Fibroblast of skin of right quadriceps (primary cell): Measurements from ENCODE around the gene CUL9.

Source experiments
- DNase-seq: peaks from one replicate; pipeline ENCODE4 v3.0.0-alpha.2; 2013

Gene CUL9

DNA sequence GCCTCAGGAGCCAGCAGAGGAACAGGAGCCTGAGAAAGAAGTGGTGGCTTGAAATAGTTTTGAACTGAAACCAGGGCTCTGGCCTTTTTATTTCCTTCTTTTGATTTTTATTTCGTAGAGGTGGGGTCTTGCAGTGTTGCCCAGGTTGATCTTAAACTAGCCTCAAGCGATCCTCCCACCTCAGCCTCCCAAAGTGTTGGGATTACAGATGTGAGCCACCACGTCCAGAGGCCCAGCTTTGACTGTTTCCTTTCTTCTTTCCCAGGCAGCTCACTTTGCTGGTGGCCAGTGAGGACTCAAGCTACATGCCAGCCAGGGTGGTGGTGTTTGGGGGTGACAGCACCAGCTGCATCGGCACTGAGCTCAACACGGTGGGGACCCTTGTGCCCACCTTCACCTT is 20.5 kb downstream of the CUL9 start:
- no peak for DNase-seq

- DNase-seq: no peak
These were observed 21.2 kb downstream of the CUL9 start for GRCh38 chr6:43203029-43203717.

- DNase-seq: no peak
These were observed 21.7 kb downstream of the CUL9 start for GRCh38 chr6:43203718-43204095.

DNA sequence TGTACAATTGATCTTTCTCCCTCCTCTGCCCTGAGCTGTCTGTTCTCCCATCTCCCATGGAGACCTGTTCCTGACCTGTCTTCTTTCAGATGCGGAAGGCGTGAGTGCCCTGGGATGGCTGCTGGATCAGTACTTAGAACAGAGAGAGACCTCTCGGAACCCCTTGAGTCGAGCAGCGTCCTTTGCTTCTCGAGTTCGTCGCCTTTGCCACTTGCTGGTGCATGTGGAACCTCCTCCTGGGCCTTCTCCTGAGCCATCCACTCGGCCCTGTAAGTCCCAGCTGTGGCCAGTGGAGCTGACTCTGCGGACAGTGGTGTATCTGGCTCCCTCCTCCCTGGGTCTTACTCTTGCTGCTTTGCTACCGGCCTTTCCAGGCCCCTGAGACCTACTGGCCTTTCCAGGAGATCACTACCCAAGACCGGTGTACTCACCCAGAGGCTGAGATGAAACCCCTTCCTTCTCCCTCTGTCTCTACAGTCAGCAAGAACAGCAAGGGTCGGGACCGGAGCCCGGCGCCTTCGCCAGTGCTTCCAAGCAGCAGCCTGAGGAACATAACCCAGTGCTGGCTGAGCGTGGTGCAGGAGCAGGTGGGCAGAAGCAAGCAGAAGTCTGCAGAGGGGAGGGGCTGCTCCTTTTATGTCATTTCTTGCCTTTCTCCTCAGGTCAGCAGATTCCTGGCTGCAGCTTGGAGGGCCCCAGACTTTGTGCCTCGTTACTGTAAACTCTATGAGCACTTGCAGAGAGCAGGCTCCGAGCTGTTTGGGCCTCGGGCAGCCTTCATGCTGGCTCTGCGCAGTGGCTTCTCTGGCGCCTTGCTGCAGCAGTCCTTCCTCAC is 22.5 kb downstream of the CUL9 start:
- DNase-seq: no peak

DNA sequence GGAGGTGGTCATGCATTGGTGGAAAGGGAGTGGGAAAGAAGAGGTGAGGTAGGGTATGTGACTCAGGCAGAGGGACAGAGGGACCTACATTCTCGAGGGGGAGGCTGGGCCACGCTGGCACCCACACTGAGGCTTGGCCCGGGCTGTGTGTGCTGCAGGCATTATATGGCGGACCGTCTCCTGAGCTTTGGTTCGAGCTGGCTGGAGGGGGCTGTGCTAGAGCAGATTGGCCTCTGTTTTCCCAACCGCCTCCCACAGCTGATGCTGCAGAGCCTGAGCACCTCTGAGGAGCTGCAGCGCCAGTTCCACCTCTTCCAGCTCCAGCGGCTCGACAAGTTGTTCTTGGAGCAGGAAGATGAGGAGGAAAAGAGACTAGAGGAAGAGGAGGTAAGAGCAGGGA is 23.9 kb downstream of the CUL9 start:
- DNase-seq: no peak

- DNase-seq: no peak
These were observed 25.3 kb downstream of the CUL9 start for GRCh38 chr6:43207286-43207685.

DNA sequence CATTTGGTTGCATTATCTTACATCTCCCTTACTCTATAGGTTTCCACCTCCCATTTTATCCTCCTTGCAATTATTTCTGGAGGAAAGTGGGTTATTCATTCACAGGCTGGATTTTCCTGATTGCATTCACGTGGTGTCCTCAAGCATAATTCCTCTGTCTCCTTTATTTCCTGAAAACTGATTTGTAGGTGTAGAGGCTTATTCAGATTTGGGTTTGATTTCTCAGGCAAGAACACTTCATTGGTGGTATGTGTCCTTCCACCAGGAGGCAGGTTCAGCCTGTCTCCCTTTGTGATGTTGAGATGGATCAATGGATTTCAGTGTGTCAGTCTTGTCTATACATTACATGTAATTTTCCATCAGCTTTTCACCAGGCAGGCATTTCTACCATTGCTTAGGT is 30.0 kb downstream of the CUL9 start:
- DNase-seq: no peak

DNA sequence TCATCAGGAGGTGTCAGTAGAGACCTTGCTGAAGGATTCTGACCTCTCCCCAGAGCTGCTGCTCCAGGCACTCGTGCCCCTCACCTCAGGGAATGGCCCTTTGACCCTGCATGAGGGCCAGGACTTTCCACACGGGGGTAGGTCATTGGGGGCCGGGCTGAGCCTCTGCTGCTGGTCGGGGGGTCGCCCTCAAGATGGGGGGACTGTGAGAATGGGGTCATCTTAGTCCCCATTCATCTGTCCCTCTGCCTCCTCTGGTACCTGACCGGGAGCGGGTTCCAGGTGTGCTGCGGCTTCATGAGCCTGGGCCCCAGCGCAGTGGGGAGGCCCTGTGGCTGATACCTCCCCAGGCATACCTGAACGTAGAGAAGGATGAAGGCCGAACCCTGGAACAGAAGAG is 31.4 kb downstream of the CUL9 start:
- DNase-seq: no peak

- no peak for DNase-seq
These were observed 33.1 kb downstream of the CUL9 start for GRCh38 chr6:43215066-43215465.

- no peak for DNase-seq
These were observed 34.2 kb downstream of the CUL9 start for GRCh38 chr6:43216200-43216599.

- no peak for DNase-seq
These were observed 35.4 kb downstream of the CUL9 start for GRCh38 chr6:43217351-43217750.

DNA sequence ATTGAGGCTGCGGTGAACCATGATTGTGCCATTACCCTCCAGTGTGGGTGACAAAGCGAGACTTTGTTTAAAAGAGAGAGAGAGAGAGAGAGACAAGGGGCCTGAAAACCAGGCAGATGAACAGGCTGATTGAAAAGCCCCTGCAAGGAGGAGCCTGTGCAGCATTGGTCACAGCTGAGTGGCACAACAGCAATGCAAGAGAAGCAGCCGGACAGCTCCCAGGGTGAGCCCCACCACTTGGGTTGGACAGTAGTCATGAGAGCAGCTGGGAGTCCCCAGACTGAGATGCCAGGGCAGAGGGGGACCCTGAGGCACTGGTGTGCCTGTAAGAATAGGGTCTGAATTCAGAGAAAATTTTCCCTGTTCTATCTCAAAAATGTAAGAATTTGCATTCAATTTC is 37.1 kb downstream of the CUL9 start:
- DNase-seq: no peak

DNA sequence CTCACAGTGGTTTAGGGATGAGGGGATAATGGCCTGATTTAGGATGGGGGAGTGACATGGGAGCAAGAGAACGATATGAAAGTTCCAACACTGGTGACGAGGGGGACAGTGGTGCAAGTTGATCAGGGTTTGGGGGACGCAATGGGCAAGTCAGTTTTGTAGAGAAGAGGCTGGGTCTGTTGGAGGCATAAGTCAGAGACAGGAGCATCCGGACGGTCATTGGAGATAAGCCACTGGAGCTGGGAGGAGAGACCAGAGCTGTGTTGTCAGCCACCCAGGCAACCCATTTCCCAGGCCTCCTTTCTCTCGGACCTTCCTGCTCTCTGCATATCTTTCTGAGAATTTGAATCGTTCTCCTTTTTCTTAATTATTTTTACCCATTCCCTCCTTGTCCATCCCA is 37.8 kb downstream of the CUL9 start:
- no peak for DNase-seq

GRCh38 chr6:43220439-43220951 is 38.5 kb downstream of the CUL9 start:
- DNase-seq: no peak

GRCh38 chr6:43221046-43221972 is 39.3 kb downstream of the CUL9 start:
- no peak for DNase-seq

- no peak for DNase-seq
These were observed 40.5 kb downstream of the CUL9 start for GRCh38 chr6:43222418-43223059.

DNA sequence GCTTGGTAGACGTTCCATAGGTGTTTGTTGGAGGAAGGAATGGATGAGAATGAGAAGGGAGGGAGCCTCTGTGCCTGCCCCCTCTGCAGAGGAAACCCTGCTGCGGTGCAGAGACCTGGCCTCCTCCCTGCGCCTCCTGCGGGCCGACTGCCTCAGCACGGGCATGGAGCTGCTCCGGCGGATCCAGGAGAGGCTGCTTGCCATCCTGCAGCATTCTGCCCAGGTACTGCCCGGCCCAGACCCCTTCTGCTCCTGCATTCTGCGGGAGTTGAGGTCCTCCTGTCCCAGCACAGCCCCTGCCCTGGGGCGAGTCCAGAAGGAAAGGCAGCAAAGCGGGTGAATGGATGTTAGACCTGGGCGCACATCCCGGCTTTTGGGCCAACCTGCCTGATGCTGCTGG is 41.2 kb downstream of the CUL9 start:
- no peak for DNase-seq

- DNase-seq: no peak
These were observed 44.3 kb downstream of the CUL9 start for GRCh38 chr6:43226192-43226851.

DNA sequence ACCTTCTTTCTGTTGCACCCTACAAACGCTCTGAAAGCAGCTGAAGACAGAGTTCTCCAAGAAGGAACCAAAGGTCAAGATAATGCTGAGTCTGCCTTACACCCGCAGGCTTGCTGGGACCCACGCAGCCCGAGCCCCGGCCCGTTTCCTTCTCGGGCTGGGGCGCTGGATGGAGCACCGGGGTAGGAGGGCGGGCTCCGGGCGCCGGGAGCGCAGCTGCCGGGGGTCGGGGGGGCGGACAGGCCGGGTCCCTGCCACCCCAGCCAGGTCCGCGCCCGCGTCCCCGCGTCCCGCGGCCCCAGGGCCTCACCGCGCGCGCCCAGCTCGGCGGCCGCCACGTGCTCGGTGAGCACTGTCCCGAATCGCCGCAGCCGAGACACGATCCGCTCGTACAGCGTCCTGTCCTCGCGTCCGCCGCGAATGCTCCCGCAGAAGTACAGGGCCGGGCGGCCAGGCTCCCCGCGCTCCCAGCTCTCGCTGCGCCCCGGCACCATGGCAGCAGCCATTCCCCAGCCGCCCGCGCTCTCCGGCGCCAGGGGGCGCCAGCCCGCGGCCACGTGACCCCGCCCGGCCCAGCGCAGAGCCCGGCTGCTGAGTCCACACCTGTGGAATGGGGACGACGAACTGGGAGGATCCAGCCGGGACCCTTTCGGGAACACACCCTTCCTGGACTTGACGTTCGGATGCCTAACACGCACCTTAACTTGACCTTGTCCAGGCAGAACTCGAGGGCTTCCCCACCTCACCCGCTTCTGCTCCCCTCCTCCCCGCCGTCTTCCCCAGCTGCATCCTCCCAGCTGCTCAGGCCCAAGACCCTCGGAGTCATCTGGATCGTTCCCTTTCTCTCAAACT is 47.2 kb downstream of the CUL9 start, which contains the start of gene DNPH1:
Gene DNPH1 (minus strand): TSS at position 531 of the 852 bp plus-strand sequence. CDS start 25 bp downstream, at position 506.
- peak; percentile 63 for DNase-seq

- DNase-seq: no peak
These were observed 48.0 kb downstream of the CUL9 start for GRCh38 chr6:43229803-43230620.
